Brain microvascular endothelial cell (primary cell): ENCODE data around the gene DDX39B.
"Not testable (repeated sequence)": the region's sequence is repeated elsewhere in the genome, so short reads cannot be mapped to it uniquely, and the experiment has no call there.

Source experiments
- DNase-seq: peaks from one replicate; pipeline ENCODE4 v3.0.0-alpha.2; 2020
- H3K27ac ChIP-seq: fragments of 250-450 bp; sonication (Bioruptor Pico); 2 replicates; pipeline ENCODE4 v1.5.1; 2020; ENCODE audit warnings: mild to moderate bottlenecking, moderate library complexity
- H3K27me3 ChIP-seq: fragments of 250-450 bp; sonication (Bioruptor Pico); replicated peaks from 2 replicates; pipeline ENCODE4 v1.5.1; 2020; ENCODE audit warnings: mild to moderate bottlenecking
- H3K36me3 ChIP-seq: fragments of 250-450 bp; sonication (Bioruptor Pico); replicated peaks from 2 replicates; pipeline ENCODE4 v1.5.1; 2020; ENCODE audit warnings: mild to moderate bottlenecking
- H3K4me3 ChIP-seq: 2 replicates; pipeline ENCODE4 v1.5.1; 2011; ENCODE audit warnings: low read depth, mild to moderate bottlenecking, control low read depth, low read length, moderate library complexity
- in situ Hi-C: cut with HindIII; loops from 2 replicates; pipeline ENCODE4 v1.10.0; 2017; ENCODE audit warnings: low sequenced_read_pairs, low pct_ligation_motif_present
- TF ChIP-seq, protein P1 (sequence below): IDR thresholded peaks from 2 replicates; pipeline ENCODE4 v1.5.1; 2011; ENCODE audit warnings: low read depth, mild to moderate bottlenecking, moderate library complexity, low read length, control low read depth, inconsistent platforms; ENCODE audit errors: missing control alignments

The DDX39B gene

DNA sequence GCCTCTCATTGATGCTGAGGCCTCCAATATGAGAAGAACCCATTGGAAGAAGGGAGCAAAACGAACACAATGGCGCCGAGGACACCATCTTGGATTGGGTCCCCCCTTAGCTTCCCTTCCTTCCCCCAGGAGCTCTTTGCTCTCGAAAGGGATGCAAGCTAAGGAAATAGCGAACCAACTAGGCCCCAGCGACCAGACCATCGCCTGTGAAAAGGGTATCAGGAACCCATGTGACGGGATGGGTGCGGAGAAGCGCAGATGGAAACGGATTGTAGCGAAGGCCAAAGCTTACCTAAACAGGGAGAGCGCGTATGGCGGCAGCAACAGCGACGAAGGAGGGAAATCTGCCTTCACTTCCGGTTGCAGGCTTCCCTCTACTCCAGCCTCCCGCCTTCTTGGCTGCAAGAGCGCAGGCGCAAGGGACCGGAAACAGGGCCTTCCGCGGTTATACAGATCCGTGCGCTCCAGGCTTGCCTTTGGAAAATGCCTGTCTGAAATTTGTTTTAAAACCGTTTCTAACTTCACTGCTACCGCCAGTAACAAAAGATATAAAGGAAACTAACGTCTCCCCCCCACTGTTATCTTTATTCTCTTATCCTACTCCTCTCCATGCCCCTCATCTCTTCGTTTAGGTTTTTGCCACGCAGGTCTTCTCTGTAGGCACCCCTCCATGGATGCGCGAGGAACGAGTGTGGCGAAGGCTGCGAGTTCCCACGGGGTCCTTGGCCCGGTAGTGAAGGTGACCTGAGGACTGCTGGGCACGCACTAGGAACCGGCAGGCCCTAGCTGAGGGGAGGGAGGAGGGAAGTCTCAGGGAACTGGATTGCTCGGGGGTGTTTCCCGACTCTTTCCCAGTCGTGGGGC, at the start of gene DDX39B:
TSS of gene DDX39B (minus strand) at position 346 of the 864 bp plus-strand sequence. CDS start 1,471 bp downstream, outside the sequence.
- in situ Hi-C loops: no loop called here
- Histone ChIP-seq H3K4me3 (peak within 1 kb of the TSS; percentile 97), H3K27me3 (no peaks in the 10 kb centered on the region), H3K36me3 (peaks cover 41% of the 10 kb centered on the region), H3K27ac (peak within 1 kb of the TSS; percentile 99)
- TF ChIP-seq, protein P1, sequence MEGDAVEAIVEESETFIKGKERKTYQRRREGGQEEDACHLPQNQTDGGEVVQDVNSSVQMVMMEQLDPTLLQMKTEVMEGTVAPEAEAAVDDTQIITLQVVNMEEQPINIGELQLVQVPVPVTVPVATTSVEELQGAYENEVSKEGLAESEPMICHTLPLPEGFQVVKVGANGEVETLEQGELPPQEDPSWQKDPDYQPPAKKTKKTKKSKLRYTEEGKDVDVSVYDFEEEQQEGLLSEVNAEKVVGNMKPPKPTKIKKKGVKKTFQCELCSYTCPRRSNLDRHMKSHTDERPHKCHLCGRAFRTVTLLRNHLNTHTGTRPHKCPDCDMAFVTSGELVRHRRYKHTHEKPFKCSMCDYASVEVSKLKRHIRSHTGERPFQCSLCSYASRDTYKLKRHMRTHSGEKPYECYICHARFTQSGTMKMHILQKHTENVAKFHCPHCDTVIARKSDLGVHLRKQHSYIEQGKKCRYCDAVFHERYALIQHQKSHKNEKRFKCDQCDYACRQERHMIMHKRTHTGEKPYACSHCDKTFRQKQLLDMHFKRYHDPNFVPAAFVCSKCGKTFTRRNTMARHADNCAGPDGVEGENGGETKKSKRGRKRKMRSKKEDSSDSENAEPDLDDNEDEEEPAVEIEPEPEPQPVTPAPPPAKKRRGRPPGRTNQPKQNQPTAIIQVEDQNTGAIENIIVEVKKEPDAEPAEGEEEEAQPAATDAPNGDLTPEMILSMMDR: no peak
- DNase-seq: peak; percentile 94

DNA sequence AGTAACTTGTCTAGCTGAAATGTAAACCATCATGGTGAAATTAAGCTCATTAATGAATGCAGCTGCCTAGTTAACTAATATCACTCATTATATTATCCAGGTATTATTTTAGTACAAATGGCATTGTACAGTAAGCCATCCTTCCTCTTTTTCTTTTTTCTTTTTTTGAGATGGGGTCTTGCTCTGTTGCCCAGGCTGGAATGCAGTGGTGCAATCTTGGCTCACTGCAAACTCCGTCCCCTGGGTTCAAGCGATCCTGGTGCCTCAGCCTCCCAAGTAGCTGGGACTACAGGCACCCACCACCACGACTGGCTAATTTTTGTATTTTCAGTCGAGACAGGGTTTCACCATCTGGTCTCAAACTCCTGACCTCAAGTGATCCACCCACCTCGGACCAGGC, 48.9 kb upstream of the DDX39B start:
- H3K27me3 ChIP-seq, H3K4me3 ChIP-seq, H3K27ac ChIP-seq, DNase-seq, H3K36me3 ChIP-seq, in situ Hi-C loops: not testable (repeated sequence)

DNA sequence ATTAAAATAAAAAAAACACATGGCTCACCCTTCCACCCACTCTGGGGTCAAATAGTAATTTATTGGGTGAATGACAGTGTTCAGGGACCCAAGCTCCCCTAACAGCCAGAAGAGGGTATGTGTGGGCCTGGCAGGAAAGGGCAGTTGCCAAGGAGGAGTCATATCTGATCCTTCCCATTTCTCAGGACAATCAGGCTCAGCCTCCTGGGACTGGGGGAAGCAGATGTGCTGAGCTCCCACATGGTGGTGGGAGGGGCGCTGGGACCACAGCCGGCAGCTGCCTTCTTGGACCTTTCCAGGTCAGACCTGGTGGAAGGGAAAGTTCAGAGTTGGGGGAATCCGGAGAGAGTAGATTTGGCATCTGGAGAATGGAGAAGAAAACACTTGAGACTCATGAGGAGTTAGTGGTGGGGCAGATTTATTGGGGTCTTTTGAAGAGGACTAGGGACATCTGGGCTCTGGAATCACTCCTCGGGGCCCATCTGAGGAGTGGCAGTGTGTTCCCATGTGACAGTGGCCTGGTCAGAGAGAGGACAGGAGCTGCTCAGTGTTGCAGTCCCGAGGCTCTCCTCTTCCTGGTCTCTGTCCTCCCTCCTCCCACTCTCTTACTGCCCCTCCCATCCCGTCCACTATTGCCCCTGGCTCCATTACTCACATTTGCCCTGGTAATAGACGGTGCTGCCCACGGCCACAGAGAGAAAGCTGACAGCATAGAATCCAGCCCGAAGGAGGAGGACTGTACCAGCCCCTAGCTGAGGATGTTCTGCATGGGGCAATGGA, 47.3 kb upstream of the DDX39B start:
- in situ Hi-C loops: no loop called here
- no peaks in the 10 kb centered on the region for H3K27me3 ChIP-seq
- no peak for DNase-seq
- H3K4me3 ChIP-seq: no peak overlapping the region
- H3K36me3 ChIP-seq: no peaks in the 10 kb centered on the region
- TF ChIP-seq, protein P1: no peak
- no peak overlapping the region for H3K27ac ChIP-seq

DNA sequence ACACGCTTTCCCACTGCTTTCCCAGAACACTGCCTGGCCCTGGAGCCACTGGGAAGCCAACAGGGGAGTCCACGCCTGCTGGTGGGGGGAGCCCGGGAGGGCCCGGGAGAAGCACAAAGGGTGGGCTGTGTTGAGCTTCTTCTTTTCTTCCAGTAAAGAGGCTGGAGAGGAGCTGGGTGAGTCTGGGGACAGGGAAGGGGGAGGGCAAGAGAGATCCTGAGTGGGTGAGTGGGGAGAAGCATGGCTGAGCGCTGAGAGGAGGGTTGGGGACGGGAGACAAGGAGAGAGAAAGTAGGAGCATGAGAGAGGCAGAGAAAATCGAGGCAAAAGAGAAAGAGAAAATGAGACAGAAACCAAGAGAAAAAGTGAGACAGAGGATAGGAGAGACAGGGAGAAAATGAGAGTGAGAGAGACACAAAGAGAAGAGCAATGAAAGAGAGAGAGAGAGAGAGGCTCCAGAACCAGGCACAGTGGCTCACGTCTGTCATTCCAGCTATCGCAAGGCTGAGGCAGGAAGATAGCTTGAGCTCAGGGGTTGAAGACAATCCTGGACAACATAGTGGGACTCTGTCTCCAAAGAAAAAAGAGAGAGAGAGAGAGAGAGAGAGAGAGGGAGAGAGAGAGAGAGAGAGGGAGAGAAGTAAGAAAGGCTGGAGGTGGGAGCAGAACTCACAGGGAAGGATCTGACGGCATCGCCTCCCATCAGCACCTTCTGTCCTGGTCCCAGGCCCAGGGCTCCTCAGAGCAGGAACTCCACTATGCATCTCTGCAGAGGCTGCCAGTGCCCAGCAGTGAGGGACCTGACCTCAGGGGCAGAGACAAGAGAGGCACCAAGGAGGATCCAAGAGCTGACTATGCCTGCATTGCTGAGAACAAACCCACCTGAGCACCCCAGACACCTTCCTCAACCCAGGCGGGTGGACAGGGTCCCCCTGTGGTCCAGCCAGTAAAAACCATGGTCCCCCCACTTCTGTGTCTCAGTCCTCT, 46.3 kb upstream of the DDX39B start:
- no peak overlapping the region for H3K4me3 ChIP-seq
- H3K27me3 ChIP-seq: no peaks in the 10 kb centered on the region
- H3K36me3 ChIP-seq: no peaks in the 10 kb centered on the region
- in situ Hi-C loops: no loop called here
- H3K27ac ChIP-seq: no peak overlapping the region
- no peak for DNase-seq
- TF ChIP-seq, protein P1: no peak

DNA sequence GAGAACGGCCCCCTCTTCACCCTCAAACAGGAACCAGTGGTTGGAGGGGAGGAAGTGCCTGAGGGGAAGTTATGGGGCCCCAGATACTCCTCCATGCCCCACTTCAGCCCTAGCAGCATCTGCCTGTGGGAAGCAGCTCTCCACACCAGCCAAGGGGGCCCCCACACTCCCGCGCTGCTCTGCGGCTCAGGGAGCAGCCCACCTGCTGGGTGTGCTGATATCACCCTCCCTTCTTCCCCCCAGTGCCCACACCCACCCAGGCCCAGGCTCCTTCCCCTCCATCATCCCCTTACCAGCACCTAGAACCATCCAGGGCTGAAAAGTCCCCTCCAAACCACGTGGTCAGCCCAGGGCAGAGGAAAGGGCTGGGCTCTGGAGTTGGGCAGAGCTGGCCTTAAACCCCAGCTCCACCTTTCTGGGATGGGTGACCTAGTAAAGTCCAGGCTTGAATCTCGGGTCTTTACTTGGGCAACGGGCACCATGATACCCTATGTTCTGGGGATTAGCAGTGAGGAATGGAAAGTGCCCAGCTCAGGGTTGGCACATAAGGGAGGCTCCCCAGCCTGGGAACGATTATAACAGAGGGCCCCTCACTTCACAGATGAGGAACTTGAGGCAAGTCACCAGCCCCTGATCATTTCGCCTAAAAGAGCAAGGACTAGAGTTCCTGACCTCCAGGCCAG, 44.9 kb upstream of the DDX39B start:
- in situ Hi-C loops: no loop called here
- no peaks in the 10 kb centered on the region for H3K27me3 ChIP-seq
- TF ChIP-seq, protein P1: no peak
- no peak for DNase-seq
- H3K36me3 ChIP-seq: no peaks in the 10 kb centered on the region
- no peak overlapping the region for H3K27ac ChIP-seq
- H3K4me3 ChIP-seq: no peak overlapping the region
